OCI-LY7 (cell line): ENCODE data around the gene DPF3. TPM values are rescaled to one million over a fixed set of nuclear protein-coding genes. Genes with fewer than 3 reads are reported as not detected.

Experiments
- BruUV-seq: library from RNA; stranded (reverse); fragments of 400-500 nt; replicated peaks from 2 replicates; lab custom pipeline; 2021; lab: Mats Ljungman, UMichigan
- CTCF ChIA-PET: fragments of 300-600 bp; sonication (Branson Sonifier 250); formaldehyde crosslinking; loops from one replicate; lab custom pipeline; 2022; ENCODE audit warnings: antibody characterized with exemption; ENCODE audit not compliant: unreplicated experiment; lab: Charles Lee
- POLR2A ChIA-PET: fragments of 300-600 bp; sonication (Branson Sonifier 250); formaldehyde crosslinking; loops from one replicate; lab custom pipeline; 2022; ENCODE audit warnings: antibody characterized with exemption; lab: Charles Lee
- DNase-seq: peaks from one replicate; pipeline ENCODE4 v3.0.0-alpha.2; 2015; ENCODE audit warnings: low spot score
- H2AFZ ChIP-seq: fragments of 200-600 bp; sonication (generic), shearing (Covaris generic); 2 replicates; pipeline ENCODE4 v1.6.1; 2014; ENCODE audit warnings: mild to moderate bottlenecking, antibody characterized with exemption, low read length, moderate library complexity
- H3K27ac ChIP-seq: fragments of 200-600 bp; sonication (generic); 2 replicates; pipeline ENCODE4 v1.5.1; 2014; ENCODE audit warnings: mixed run types, low read depth, mild to moderate bottlenecking, moderate library complexity, low read length, inconsistent platforms; ENCODE audit not compliant: poor library complexity, severe bottlenecking
- H3K36me3 ChIP-seq: fragments of 200-600 bp; sonication (generic); 2 replicates; pipeline ENCODE4 v1.6.1; 2014; ENCODE audit warnings: mild to moderate bottlenecking, antibody characterized with exemption, low read length, moderate library complexity, mixed read lengths; ENCODE audit not compliant: insufficient read depth
- H3K4me1 ChIP-seq: fragments of 200-600 bp; sonication (generic); 2 replicates; pipeline ENCODE4 v1.5.1; 2014; ENCODE audit warnings: mild to moderate bottlenecking, low read length; ENCODE audit not compliant: insufficient read depth, poor library complexity, severe bottlenecking
- H3K4me2 ChIP-seq: fragments of 200-600 bp; sonication (generic); 2 replicates; pipeline ENCODE4 v1.6.1; 2014; ENCODE audit warnings: mild to moderate bottlenecking, low read length
- H3K4me3 ChIP-seq: fragments of 200-600 bp; sonication (generic); 2 replicates; pipeline ENCODE4 v1.5.1; 2014; ENCODE audit warnings: mild to moderate bottlenecking, low read depth, low read length; ENCODE audit not compliant: poor library complexity, severe bottlenecking
- H3K79me2 ChIP-seq: fragments of 200-600 bp; sonication (generic); 2 replicates; pipeline ENCODE4 v1.6.1; 2016; ENCODE audit warnings: low read depth, mild to moderate bottlenecking, low read length, moderate library complexity, mixed read lengths; ENCODE audit not compliant: insufficient read depth
- H3K9me2 ChIP-seq: fragments of 200-600 bp; sonication (generic); 2 replicates; pipeline ENCODE4 v1.6.1; 2016; ENCODE audit warnings: mild to moderate bottlenecking, low read length, mixed read lengths; ENCODE audit not compliant: insufficient read depth
- H3K9me3 ChIP-seq: fragments of 200-600 bp; sonication (generic); 2 replicates; pipeline ENCODE4 v1.6.1; 2014; ENCODE audit warnings: mild to moderate bottlenecking, mixed run types, low read length, mixed read lengths
- H4K20me1 ChIP-seq: fragments of 200-600 bp; sonication (generic); 2 replicates; pipeline ENCODE4 v1.6.1; 2014; ENCODE audit warnings: mild to moderate bottlenecking, antibody characterized with exemption, low read length, moderate library complexity, mixed read lengths; ENCODE audit not compliant: insufficient read depth
- EZH2phosphoT487 ChIP-seq: fragments of 200-600 bp; sonication (generic); IDR thresholded peaks from 2 replicates; pipeline ENCODE4 v1.6.1; 2018; ENCODE audit warnings: low read depth, borderline replicate concordance, mild to moderate bottlenecking, mixed run types, antibody characterized with exemption, low read length, moderate library complexity, mixed read lengths
- intact Hi-C: fragments of 100-400 bp; cut with micrococcal nuclease; formaldehyde crosslinking; loops from one replicate; pipeline ENCODE4 v1.10.0; 2022; ENCODE audit not compliant: unreplicated experiment
- total RNA-seq, 2 experiments: library from RNA; depleted of rRNA in 1 of 2; stranded (reverse); fragments of >200 nt in 1 of 2; shearing (Covaris generic) in 1 of 2; gene quantifications; 2 replicates each; pipeline ENCODE4 v1.2.3, GENCODE V29; 2014 to 2022
- TF ChIP-seq, protein P1 (sequence below): fragments of 200-600 bp; sonication (generic); conservative IDR thresholded peaks from 2 replicates; pipeline ENCODE4 v1.5.1; 2014; ENCODE audit warnings: mild to moderate bottlenecking, antibody characterized with exemption, low read length, moderate library complexity, mixed read lengths

Gene DPF3
- total RNA-seq, 2 experiments from 2014 or later, result 0.42 TPM; not detected in 1

DNA sequence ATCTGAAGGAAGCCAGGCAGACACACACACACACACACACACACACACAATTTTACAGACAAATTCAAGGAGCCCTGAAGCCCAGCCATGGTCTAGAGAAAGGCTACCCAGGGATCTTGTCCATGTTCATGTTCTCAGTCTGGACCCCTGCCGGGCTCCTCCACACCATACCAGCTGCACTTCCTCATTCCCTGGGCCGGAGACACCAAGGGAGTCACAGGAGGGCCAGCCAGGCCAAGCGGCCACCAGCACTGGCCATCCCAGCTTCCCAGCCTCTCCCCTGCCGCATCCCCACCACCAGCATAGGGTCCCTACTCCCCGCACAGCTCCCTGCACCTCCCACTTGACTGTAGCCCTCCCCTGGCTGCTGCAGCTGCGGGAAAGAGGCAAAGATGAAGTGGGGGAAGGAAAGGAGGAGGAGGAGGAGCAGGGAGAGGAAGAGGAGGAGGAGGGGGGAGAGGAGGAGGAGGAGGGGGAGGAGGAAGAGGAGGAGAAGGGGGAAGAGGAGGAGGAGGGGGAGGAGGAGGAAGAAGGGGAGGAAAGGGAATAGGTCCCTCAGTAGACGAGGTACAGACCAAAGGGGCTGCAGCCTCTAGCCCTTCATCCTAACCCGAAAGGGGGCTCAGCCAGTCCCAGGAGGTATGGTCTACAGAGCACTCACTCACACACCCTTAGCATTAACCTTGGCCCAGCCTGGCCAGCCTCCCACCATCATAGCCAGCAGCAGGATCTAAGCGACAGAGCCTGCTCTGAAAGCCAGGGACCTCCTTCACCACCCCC lies 293.2 kb downstream of the DPF3 start:
- Histone ChIP-seq H3K4me1 (peaks cover 6% of the 10 kb centered on the region), H3K4me2 (no peak overlapping the region), H3K27ac (no peak overlapping the region), H3K9me3 (no peaks in the 10 kb centered on the region), H3K4me3 (no peak overlapping the region), H3K36me3 (no peaks in the 10 kb centered on the region), H4K20me1 (no peaks in the 10 kb centered on the region), H2AFZ (no peak overlapping the region), H3K79me2 (no peaks in the 10 kb centered on the region), H3K9me2 (no peaks in the 10 kb centered on the region)
- intact Hi-C loops, result no loop called here
- no peak for DNase-seq
- CTCF ChIA-PET, result no interaction called here
- TF ChIP-seq, protein P1, sequence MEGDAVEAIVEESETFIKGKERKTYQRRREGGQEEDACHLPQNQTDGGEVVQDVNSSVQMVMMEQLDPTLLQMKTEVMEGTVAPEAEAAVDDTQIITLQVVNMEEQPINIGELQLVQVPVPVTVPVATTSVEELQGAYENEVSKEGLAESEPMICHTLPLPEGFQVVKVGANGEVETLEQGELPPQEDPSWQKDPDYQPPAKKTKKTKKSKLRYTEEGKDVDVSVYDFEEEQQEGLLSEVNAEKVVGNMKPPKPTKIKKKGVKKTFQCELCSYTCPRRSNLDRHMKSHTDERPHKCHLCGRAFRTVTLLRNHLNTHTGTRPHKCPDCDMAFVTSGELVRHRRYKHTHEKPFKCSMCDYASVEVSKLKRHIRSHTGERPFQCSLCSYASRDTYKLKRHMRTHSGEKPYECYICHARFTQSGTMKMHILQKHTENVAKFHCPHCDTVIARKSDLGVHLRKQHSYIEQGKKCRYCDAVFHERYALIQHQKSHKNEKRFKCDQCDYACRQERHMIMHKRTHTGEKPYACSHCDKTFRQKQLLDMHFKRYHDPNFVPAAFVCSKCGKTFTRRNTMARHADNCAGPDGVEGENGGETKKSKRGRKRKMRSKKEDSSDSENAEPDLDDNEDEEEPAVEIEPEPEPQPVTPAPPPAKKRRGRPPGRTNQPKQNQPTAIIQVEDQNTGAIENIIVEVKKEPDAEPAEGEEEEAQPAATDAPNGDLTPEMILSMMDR, result no peak
- no peak for TF ChIP-seq EZH2phosphoT487
- POLR2A ChIA-PET, result no interaction called here
- BruUV-seq, result no TSS peak

DNA sequence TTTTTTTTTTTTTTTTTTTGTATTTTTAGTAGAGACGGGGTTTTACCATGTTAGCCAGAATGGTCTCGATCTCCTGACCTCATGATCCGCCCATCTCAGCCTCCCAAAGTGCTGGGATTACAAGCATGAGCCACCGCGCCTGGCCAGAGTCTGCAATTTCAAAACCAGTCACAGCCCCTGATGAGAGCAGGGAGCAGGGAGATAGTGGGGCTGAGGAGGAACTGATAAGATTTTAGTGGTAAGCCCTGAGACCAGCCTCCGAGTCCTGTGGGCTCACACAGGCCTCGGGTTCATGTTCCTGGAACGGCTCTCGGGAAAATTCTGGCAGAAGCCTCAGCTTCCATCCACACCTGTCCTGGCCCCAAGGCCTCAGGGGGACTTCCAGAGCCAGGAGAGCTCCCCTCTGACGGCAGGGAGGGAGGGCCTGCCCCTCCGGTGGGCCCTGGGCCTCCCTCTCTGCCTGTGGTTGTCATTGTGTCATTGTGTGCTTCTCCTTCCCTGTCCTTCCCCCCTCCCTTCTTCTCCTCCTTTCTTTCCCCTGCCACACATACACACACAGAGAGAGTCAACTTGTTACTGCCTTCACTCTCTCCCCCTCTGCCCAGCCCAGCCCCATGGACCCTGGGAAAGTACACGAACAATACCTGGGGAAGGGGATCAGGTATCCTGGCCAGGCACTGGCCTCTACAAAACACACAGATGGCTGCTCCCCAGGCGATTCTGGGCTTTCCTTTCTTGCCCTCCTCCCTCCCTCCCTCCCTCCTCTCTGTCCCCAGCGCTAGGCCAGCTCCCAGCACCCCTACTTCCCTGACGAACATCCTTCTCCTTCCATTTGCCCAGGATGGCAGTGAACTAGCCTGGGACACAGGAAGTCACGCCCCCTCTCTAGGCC lies 294.1 kb downstream of the DPF3 start:
- H3K9me3 ChIP-seq, result no peaks in the 10 kb centered on the region
- POLR2A ChIA-PET, result no interaction called here
- H3K4me3 ChIP-seq, result no peak overlapping the region
- H2AFZ ChIP-seq, result no peak overlapping the region
- BruUV-seq, result no TSS peak
- H3K27ac ChIP-seq, result no peak overlapping the region
- peaks cover 6% of the 10 kb centered on the region for H3K4me1 ChIP-seq
- H4K20me1 ChIP-seq, result no peaks in the 10 kb centered on the region
- no peaks in the 10 kb centered on the region for H3K36me3 ChIP-seq
- DNase-seq, result no peak
- intact Hi-C loops, result no loop called here
- H3K9me2 ChIP-seq, result no peaks in the 10 kb centered on the region
- H3K79me2 ChIP-seq, result no peaks in the 10 kb centered on the region
- CTCF ChIA-PET, result no interaction called here
- no peak overlapping the region for H3K4me2 ChIP-seq
- TF ChIP-seq EZH2phosphoT487, result no peak
- TF ChIP-seq, protein P1, result no peak
